BJ (cell line): ENCODE results near the gene SCN3A. TPM values are rescaled to one million over a fixed set of nuclear protein-coding genes. Genes with fewer than 3 reads are reported as not detected.

Experiments used
- CTCF ChIA-PET: fragments of 350-600 bp; formaldehyde crosslinking; extraction: SDS; loops from one replicate; lab custom pipeline; 2021; ENCODE audit warnings: antibody characterized with exemption, inconsistent platforms; lab: Yijun Ruan, JAX
- POLR2A ChIA-PET: fragments of 300-600 bp; sonication (Branson Sonifier 250); formaldehyde crosslinking; extraction: SDS; loops from one replicate; lab custom pipeline; 2021; ENCODE audit warnings: antibody characterized with exemption; lab: Charles Lee
- DNase-seq: peaks from one replicate; pipeline ENCODE4 v3.0.0-alpha.2; 2011; ENCODE audit warnings: low read depth
- H3K27me3 ChIP-seq: 2 replicates; pipeline ENCODE4 v1.6.0; 2011; ENCODE audit warnings: low read length; ENCODE audit not compliant: control insufficient read depth, insufficient read depth
- H3K36me3 ChIP-seq: 2 replicates; pipeline ENCODE4 v1.5.1; 2011; ENCODE audit warnings: low read length; ENCODE audit not compliant: control insufficient read depth, insufficient read depth
- H3K4me3 ChIP-seq: 2 replicates; pipeline ENCODE4 v1.5.1; 2011; ENCODE audit warnings: low read depth, mild to moderate bottlenecking, control low read depth, low read length
- CTCF ChIP-seq: IDR thresholded peaks from 2 replicates; pipeline ENCODE4 v1.5.1; 2011; ENCODE audit warnings: low read depth, mild to moderate bottlenecking, control low read depth, inconsistent platforms, low read length, moderate library complexity; ENCODE audit not compliant: insufficient read depth
- polyA plus RNA-seq: library from polyadenylated mRNA; depleted of rRNA; stranded (reverse); fragments of >200 nt; gene quantifications from 2 replicates; pipeline ENCODE4 v1.2.3, GENCODE V29; 2011

Gene SCN3A
- polyA plus RNA-seq, 1 experiment, result 0.78 TPM

DNA sequence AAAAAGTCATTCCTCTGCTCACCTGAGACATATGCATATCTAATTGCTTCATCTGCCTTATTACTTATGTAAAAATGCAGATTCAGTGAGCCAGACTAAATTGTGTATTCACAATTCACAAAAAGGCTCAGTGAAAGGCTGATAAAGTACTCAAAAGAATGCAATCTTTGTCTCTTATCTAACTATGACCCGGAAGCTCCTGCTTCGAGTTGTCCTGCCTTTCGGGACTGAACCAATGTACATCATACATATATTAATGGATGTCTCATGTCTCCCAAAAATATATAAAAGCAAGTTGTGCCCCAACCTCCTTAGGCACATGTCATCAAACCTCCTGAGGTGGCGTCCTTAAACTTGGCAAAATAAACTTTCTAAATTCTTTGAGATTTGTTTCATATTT lies 120.5 kb downstream of the SCN3A start:
- Histone ChIP-seq H3K36me3 (no peaks in the 10 kb centered on the region), H3K4me3 (no peak overlapping the region), H3K27me3 (no peaks in the 10 kb centered on the region)
- no peak for TF ChIP-seq CTCF
- ChIA-PET POLR2A (no interaction called here), CTCF (interaction anchor here (0.9 to 1.7 kb wide), 4 partner anchors 10 to 47 kb away, joined by 3 to 4 read pairs (median 3); no protein-coding TSS in a partner anchor)
- DNase-seq, result no peak

DNA sequence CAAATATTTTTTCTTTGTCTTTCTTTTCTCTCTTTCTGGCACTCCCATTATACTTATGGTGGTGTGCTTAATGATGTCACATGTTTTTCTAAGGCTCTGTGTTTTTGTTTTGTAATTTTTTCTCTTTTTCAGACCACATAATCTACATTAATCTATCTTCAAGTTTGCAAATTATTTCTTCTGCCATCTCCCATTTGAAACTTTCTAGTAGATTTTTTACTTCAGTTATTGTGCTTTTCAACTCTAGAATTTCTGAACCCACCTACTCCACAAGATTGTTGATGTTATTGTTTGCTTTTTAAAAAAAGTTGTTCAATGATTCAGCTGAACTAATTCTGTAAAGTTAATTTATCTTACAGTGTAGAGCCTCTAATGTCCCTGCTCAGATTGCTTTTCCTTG lies 121.4 kb downstream of the SCN3A start:
- CTCF ChIA-PET, result interaction anchor here (0.9 to 1.7 kb wide), 3 partner anchors 9 to 13 kb away, joined by 3 to 4 read pairs (median 3); no protein-coding TSS in a partner anchor
- Histone ChIP-seq H3K4me3 (no peak overlapping the region), H3K36me3 (no peaks in the 10 kb centered on the region), H3K27me3 (no peaks in the 10 kb centered on the region)
- TF ChIP-seq CTCF, result no peak
- no peak for DNase-seq
- POLR2A ChIA-PET, result no interaction called here

GRCh38 chr2:165081276-165081675 lies 122.6 kb downstream of the SCN3A start:
- CTCF ChIA-PET, result no interaction called here
- no peaks in the 10 kb centered on the region for H3K27me3 ChIP-seq
- POLR2A ChIA-PET, result no interaction called here
- no peaks in the 10 kb centered on the region for H3K36me3 ChIP-seq
- no peak for TF ChIP-seq CTCF
- no peak overlapping the region for H3K4me3 ChIP-seq
- no peak for DNase-seq

DNA sequence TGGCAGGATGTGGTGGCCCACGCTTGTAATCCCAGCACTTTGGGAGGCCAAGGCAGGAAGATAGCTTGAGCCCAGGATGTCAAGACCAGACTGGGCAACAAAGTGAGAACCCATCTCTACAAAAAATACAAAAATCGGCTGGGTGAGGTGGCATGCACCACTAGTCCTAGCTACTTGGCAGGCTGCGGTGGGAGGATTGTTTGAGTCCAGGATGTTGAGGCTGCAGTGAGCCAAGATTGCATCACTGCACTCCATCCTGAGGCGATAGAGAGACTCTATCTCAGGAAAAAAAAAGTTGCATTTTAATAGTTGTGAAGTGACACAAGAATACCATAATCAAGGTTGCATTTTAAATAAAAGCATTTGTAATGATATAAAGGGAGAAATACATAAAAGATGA lies 124.4 kb downstream of the SCN3A start:
- H3K27me3 ChIP-seq, result no peaks in the 10 kb centered on the region
- DNase-seq, result no peak
- TF ChIP-seq CTCF, result no peak
- ChIA-PET POLR2A (no interaction called here), CTCF (no interaction called here)
- no peaks in the 10 kb centered on the region for H3K36me3 ChIP-seq
- no peak overlapping the region for H3K4me3 ChIP-seq

DNA sequence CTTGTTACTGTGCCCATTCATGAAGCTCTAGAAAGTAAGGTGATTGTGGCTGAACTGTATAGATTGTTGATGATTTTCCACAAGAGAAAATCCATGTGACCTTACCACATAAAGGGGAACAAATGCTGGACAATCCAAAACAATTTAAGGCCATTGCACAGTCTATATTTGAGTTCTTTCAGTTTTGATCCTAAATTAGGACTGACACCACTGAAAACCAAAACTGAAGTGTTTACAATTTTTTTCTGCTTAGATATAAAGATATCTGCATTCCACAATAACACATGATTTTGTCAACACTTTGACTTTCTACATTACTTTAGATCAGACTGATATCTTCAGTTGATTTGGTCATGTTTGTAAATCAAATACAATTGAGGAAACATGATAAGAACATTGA lies 124.9 kb downstream of the SCN3A start:
- ChIA-PET POLR2A (no interaction called here), CTCF (no interaction called here)
- no peak overlapping the region for H3K4me3 ChIP-seq
- no peaks in the 10 kb centered on the region for H3K36me3 ChIP-seq
- H3K27me3 ChIP-seq, result no peaks in the 10 kb centered on the region
- DNase-seq, result no peak
- no peak for TF ChIP-seq CTCF
